ENCODE data around the gene BFSP2.

DNA sequence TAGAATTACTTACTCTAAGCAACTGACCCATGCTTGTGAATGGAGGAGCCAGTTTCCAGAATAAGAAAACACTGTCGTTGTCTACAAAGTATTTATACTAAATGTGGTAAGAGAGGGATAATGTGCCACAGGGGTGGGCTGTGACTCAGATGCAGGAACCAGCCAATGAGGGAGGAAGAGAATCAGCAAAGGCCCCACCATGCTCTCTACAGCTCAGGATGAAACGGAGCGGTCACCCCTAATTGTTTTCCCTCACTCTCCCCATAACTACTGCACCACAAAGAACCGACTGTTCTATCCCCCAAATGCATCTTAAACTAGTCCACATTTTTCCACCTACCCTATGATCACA lies 44.5 kb downstream of the BFSP2 start:
- TF ChIP-seq, protein P1, sequence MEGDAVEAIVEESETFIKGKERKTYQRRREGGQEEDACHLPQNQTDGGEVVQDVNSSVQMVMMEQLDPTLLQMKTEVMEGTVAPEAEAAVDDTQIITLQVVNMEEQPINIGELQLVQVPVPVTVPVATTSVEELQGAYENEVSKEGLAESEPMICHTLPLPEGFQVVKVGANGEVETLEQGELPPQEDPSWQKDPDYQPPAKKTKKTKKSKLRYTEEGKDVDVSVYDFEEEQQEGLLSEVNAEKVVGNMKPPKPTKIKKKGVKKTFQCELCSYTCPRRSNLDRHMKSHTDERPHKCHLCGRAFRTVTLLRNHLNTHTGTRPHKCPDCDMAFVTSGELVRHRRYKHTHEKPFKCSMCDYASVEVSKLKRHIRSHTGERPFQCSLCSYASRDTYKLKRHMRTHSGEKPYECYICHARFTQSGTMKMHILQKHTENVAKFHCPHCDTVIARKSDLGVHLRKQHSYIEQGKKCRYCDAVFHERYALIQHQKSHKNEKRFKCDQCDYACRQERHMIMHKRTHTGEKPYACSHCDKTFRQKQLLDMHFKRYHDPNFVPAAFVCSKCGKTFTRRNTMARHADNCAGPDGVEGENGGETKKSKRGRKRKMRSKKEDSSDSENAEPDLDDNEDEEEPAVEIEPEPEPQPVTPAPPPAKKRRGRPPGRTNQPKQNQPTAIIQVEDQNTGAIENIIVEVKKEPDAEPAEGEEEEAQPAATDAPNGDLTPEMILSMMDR (IDR thresholded peaks at IDR 0.05), result no peak
- TF ChIP-seq POLR2A (IDR thresholded peaks at IDR 0.05), result no peak
